HUES48 (cell line): ENCODE results near the gene RABGAP1L.

ENCODE experiments used
- H3K27ac ChIP-seq: one replicate; pipeline ENCODE4 v1.7.0; 2013; ENCODE audit warnings: low read depth, low read length, inconsistent platforms
- H3K27me3 ChIP-seq: 2 replicates; pipeline ENCODE4 v1.6.1; 2013; ENCODE audit warnings: mild to moderate bottlenecking, low read length; ENCODE audit not compliant: control insufficient read depth, insufficient read depth
- H3K36me3 ChIP-seq: 2 replicates; pipeline ENCODE4 v1.6.1; 2013; ENCODE audit warnings: low read length; ENCODE audit not compliant: control insufficient read depth, insufficient read depth
- H3K4me1 ChIP-seq: 2 replicates; pipeline ENCODE4 v1.6.1; 2013; ENCODE audit warnings: mild to moderate bottlenecking, low read length; ENCODE audit not compliant: control insufficient read depth, insufficient read depth
- H3K4me3 ChIP-seq: 2 replicates; pipeline ENCODE4 v1.5.1; 2013; ENCODE audit warnings: mild to moderate bottlenecking, low read depth, low read length
- H3K9ac ChIP-seq: 2 replicates; pipeline ENCODE4 v1.6.1; 2013; ENCODE audit warnings: mild to moderate bottlenecking, low read depth, low read length, moderate library complexity
- H3K9me3 ChIP-seq: 2 replicates; pipeline ENCODE4 v1.6.1; 2013; ENCODE audit warnings: low read length; ENCODE audit not compliant: control insufficient read depth, insufficient read depth

RABGAP1L gene

GRCh38 chr1:174659823-174660222, 500.5 kb downstream of the RABGAP1L start:
- no peak overlapping the region for H3K27ac ChIP-seq
- no peak overlapping the region for H3K9ac ChIP-seq
- H3K36me3 ChIP-seq, result no peaks in the 10 kb centered on the region
- H3K4me3 ChIP-seq, result no peak overlapping the region
- no peaks in the 10 kb centered on the region for H3K4me1 ChIP-seq
- H3K27me3 ChIP-seq, result no peaks in the 10 kb centered on the region
- no peaks in the 10 kb centered on the region for H3K9me3 ChIP-seq

DNA sequence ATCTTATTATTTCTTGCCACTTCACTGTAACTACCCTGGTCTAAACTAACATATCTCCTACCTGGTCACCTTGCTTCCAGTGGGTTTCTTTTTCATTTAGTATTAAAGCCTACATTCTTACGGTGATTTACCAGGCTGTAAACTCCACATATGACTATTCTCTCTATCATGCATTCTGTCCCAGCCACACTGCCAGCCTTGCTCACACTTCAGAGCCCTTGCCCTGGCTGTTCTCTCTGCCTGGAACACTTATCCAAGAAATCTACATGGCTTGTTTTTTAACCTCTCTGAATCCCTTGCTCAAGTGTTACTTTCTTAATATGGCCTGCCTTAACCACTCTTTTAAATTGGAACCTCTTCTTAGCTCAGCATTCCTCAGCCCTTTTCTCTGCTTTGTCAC, 501.2 kb downstream of the RABGAP1L start:
- no peak overlapping the region for H3K27ac ChIP-seq
- no peaks in the 10 kb centered on the region for H3K27me3 ChIP-seq
- H3K4me1 ChIP-seq, result no peaks in the 10 kb centered on the region
- no peak overlapping the region for H3K4me3 ChIP-seq
- no peaks in the 10 kb centered on the region for H3K9me3 ChIP-seq
- H3K9ac ChIP-seq, result no peak overlapping the region
- no peaks in the 10 kb centered on the region for H3K36me3 ChIP-seq

DNA sequence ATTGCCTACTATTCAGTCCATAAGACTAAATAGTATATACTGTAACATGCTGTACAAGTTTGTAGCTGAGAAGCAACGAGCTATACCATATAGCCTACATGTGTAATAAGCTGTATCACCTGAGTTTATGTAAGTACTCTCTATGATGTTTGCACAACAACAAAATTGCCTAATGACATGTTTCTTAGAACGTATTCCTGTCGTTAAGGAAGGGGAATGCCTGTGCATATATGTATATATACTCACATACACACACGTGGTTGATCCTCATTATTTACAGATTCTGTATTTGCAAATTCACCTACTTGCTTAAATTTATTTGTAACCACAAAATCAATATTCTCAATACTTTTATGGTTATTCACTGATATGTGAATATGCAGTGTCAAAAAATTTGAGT, 504.0 kb downstream of the RABGAP1L start:
- Histone ChIP-seq H3K36me3 (no peaks in the 10 kb centered on the region), H3K9ac (no peak overlapping the region), H3K9me3 (no peaks in the 10 kb centered on the region), H3K27me3 (no peaks in the 10 kb centered on the region), H3K27ac (no peak overlapping the region), H3K4me3 (no peak overlapping the region), H3K4me1 (no peaks in the 10 kb centered on the region)

DNA sequence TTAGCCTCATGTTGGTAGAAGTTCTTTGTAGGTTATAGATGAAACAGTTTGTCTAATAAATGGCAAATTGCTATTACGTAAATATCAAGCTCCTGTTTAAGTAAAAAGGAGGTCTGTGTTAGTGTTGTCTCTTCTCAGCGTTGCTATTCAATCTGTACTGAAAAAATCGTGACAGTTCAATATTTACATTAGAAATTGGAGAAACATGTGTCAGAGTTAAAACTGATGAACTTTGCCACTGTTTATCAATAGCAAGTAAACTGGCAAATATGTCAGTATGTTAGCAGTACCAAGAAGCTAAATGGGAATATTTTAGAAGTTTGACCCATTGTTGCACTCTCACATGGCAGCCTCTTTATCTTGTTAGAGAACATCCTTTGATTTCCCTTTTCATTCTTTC, 506.9 kb downstream of the RABGAP1L start:
- H3K27me3 ChIP-seq, result no peaks in the 10 kb centered on the region

DNA sequence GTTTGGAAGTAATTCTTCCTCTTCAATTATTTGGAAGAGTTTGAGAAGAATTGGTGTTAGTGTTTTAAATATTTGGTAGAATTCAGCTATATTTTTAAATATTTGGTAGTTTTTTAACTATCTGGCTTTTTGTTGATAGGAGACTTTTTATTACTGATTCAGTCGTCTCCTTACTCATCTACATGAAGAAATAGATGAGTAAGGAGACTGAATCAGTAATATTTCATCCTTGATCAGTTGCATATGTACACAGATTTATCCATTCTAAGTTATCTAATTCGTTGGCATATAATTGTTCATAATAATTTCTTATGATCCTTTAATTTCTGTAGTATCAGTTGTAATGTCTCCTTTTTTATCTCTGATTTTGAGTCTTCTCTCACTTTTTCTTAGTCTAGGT, 512.5 kb downstream of the RABGAP1L start:
- H3K9ac ChIP-seq, result no peak overlapping the region
- no peak overlapping the region for H3K4me3 ChIP-seq
- no peaks in the 10 kb centered on the region for H3K36me3 ChIP-seq
- no peaks in the 10 kb centered on the region for H3K4me1 ChIP-seq
- no peaks in the 10 kb centered on the region for H3K27me3 ChIP-seq
- no peak overlapping the region for H3K27ac ChIP-seq
- no peaks in the 10 kb centered on the region for H3K9me3 ChIP-seq

More for the DNA sequence above, 506.9 kb downstream of the RABGAP1L start:
- Histone ChIP-seq H3K4me1 (no peaks in the 10 kb centered on the region), H3K9ac (no peak overlapping the region), H3K9me3 (no peaks in the 10 kb centered on the region), H3K4me3 (no peak overlapping the region), H3K36me3 (no peaks in the 10 kb centered on the region), H3K27ac (no peak overlapping the region)

GRCh38 chr1:174676856-174677255, 517.5 kb downstream of the RABGAP1L start:
- Histone ChIP-seq H3K27ac (no peak overlapping the region), H3K9me3 (no peaks in the 10 kb centered on the region), H3K4me1 (no peaks in the 10 kb centered on the region), H3K36me3 (no peaks in the 10 kb centered on the region), H3K9ac (no peak overlapping the region), H3K4me3 (no peak overlapping the region), H3K27me3 (no peaks in the 10 kb centered on the region)

DNA sequence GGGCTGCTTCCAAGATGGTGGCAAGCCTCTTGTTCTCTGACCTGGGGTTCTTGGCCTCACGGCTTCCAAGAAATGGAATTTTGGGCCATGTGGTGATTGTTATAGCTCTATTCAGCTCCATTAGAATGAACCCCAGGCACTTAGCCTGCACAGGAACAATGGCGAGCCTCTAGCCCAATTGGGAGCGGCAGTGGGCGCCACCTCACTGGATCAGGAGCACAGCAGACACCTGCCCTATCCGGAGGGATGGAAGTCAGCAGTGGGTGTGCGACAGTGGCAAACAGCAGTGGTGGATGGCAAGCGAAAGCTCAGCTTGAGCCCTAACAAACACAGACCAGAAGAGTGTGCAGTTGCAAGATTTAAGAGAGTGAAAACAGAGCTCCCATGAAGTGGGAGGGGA, 519.3 kb downstream of the RABGAP1L start:
- Histone ChIP-seq H3K27ac (no peak overlapping the region), H3K4me3 (no peak overlapping the region), H3K36me3 (no peaks in the 10 kb centered on the region), H3K27me3 (no peaks in the 10 kb centered on the region), H3K9me3 (no peaks in the 10 kb centered on the region), H3K9ac (no peak overlapping the region), H3K4me1 (no peaks in the 10 kb centered on the region)

- Histone ChIP-seq H3K9ac (no peak overlapping the region), H3K36me3 (no peaks in the 10 kb centered on the region), H3K27me3 (no peaks in the 10 kb centered on the region)
Measured at GRCh38 chr1:174680101-174680500, 520.8 kb downstream of the RABGAP1L start.

DNA sequence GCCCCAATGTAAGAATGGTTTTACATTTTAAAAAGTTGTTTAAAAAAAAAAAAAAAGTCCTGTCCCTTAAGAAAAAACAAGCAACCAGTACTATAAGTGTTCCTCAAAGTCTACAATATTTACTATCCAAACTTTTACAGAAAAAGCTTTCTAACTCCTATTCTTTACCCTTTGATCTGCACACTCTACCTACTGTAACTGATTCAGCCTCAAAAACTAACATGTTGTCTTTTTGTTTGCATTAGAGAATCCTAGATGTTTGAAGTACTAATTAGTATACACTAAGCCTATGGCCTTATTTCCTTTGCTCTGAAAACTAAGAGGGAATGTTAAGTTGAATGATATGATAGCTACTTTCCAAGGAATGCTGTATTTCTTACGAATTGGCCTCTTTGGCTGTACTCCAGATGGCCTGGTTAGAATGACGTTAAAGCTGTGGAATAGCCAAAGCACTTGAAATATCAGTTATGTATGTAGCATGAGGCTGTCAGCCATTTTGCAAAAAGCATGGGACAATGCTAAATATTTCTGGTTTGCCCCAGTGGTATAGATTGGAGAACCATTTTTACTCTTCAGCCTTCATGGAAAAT, 523.2 kb downstream of the RABGAP1L start:
- Histone ChIP-seq H3K9ac (no peak overlapping the region), H3K27me3 (no peaks in the 10 kb centered on the region)

More at GRCh38 chr1:174680101-174680500, 520.8 kb downstream of the RABGAP1L start:
- H3K27ac ChIP-seq, result no peak overlapping the region
- H3K9me3 ChIP-seq, result no peaks in the 10 kb centered on the region
- H3K4me3 ChIP-seq, result no peak overlapping the region
- no peaks in the 10 kb centered on the region for H3K4me1 ChIP-seq

GRCh38 chr1:174686213-174686612, 526.9 kb downstream of the RABGAP1L start:
- Histone ChIP-seq H3K9me3 (no peaks in the 10 kb centered on the region), H3K27me3 (no peaks in the 10 kb centered on the region), H3K27ac (no peak overlapping the region), H3K9ac (no peak overlapping the region), H3K36me3 (no peaks in the 10 kb centered on the region), H3K4me3 (no peak overlapping the region), H3K4me1 (no peaks in the 10 kb centered on the region)

More for the DNA sequence above, 523.2 kb downstream of the RABGAP1L start:
- Histone ChIP-seq H3K9me3 (no peaks in the 10 kb centered on the region), H3K36me3 (no peaks in the 10 kb centered on the region), H3K27ac (no peak overlapping the region), H3K4me1 (no peaks in the 10 kb centered on the region), H3K4me3 (no peak overlapping the region)

GRCh38 chr1:174689524-174689923, 530.2 kb downstream of the RABGAP1L start:
- H3K4me1 ChIP-seq, result peaks cover 15% of the 10 kb centered on the region
- no peak overlapping the region for H3K27ac ChIP-seq
- no peaks in the 10 kb centered on the region for H3K27me3 ChIP-seq
- no peaks in the 10 kb centered on the region for H3K9me3 ChIP-seq
- H3K36me3 ChIP-seq, result no peaks in the 10 kb centered on the region
- H3K9ac ChIP-seq, result no peak overlapping the region
- H3K4me3 ChIP-seq, result no peak overlapping the region
